ENCODE data around the gene FOXP1. TPM values are rescaled to one million over a fixed set of nuclear protein-coding genes. Genes with fewer than 3 reads are reported as not detected.

Gene FOXP1
- total RNA-seq, 1 experiment from 2014 or later: 35.9 TPM

GRCh38 chr3:71564361-71564760 lies 19.2 kb downstream of the FOXP1 start:
- no peak for DNase-seq (ENCODE audit: low read depth)

- DNase-seq (ENCODE audit: low read depth): no peak
Measured at GRCh38 chr3:71563827-71564226, 19.7 kb downstream of the FOXP1 start.

DNA sequence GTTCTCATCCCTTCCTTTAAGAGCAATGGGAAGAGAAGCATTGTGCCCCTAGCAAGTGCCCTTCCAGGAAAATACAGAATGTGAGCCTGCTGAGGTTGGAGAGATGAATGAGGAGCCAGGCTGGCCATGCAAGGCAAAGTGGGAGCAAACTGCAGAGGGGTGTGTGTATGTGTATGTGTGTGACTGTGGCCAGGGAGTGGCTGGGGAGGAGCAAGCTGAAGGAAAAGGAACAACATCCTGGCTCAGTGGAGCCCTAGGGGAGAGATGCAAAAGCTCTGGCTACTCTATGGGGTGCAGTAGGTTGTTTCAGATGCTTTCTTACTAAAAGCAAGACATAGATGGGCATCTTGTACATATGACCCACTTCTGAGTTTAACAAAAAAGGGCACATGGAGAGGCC lies 20.6 kb downstream of the FOXP1 start:
- no peak for DNase-seq (ENCODE audit: low read depth)

DNA sequence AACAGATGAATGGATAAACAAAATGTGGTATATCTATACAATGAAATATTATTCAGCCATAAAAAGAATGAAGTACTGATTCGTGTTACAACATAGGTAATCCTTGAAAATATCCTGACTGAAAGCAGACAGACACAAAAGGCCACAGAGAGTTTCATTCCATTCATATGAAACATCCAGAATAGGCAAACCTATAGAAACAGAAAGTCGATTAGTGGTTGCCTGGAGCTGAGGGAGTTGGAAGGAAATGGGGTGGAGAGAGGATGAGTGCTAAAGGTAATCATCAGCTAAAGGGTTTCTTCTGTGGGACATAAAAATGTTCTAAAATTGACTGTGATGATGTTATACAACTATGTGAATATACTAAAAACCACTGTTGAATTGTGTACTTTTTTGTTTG lies 22.9 kb downstream of the FOXP1 start:
- peak; percentile 31 for DNase-seq (ENCODE audit: low read depth)

DNA sequence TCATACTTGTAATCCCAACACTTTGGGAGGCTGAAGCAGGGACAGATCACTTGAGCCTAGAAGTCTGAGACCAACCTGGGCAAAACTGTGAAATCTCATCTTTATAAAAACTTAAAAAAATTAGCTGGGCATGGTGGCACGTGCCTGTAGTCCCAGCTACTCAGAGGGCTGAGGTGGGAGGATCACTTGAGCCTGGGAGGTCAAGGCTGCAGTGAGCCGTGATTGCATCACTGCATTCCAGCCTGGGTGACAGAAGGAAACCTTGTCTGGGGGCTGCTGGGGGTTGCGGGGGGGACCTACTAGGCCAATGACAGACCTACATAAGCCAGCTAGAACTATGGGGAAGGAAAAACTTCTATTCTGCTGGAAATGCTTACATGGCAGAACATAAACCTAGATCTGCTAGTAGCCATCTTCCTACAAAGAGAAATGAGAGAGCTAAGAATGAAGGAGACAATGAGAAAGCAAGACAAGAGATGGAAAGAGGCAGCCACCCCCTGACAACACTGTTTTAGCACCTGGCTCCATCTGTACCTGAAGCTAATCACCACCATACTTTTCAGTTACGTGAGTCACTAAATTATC lies 23.9 kb downstream of the FOXP1 start:
- DNase-seq (ENCODE audit: low read depth): no peak

DNA sequence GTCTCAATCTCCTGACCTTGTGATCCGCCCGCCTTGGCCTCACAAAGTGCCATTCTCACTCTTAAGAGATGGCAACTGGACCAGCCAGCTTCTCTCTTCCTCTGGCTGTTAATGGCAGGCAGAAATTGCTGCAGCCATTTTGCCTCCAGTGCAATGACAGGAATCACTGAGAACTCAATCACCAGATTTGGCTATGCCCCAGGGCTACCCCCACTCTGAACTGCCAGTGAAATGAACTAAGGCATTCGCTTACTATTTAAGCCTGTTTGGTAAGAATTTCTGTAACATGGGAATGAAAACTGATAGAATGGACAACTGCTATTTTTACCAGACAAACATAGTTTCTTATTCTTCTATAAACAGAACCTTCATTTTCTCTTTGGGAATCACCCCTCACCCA lies 24.5 kb downstream of the FOXP1 start:
- no peak for DNase-seq (ENCODE audit: low read depth)

GRCh38 chr3:71554649-71555048 lies 28.9 kb downstream of the FOXP1 start:
- DNase-seq (ENCODE audit: low read depth): no peak

GRCh38 chr3:71551311-71551919 lies 32.1 kb downstream of the FOXP1 start:
- DNase-seq (ENCODE audit: low read depth): peak; percentile 48

DNA sequence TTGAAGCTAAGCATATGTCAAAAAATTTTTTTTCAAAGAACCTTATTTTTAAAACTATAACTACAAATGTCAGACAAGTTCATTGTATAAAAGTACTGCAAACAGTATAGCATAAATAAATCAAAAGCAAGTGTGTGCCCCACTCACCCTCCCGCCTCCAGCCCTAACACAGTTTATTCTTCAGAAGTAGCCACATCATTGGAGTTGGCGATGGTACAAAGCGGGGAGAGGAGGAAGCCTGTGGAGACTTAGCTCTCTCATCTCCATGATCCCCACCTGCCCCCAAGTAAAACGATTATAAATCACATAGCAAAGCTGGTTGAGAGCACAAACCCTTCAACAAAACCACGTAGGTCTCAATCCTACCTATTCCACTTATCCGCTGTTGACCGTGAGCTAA lies 33.6 kb downstream of the FOXP1 start:
- DNase-seq (ENCODE audit: low read depth): no peak

- no peak for DNase-seq (ENCODE audit: low read depth)
Measured at GRCh38 chr3:71548705-71549384, 34.7 kb downstream of the FOXP1 start.

GRCh38 chr3:71547249-71548198 lies 36.0 kb downstream of the FOXP1 start:
- no peak for DNase-seq (ENCODE audit: low read depth)

DNA sequence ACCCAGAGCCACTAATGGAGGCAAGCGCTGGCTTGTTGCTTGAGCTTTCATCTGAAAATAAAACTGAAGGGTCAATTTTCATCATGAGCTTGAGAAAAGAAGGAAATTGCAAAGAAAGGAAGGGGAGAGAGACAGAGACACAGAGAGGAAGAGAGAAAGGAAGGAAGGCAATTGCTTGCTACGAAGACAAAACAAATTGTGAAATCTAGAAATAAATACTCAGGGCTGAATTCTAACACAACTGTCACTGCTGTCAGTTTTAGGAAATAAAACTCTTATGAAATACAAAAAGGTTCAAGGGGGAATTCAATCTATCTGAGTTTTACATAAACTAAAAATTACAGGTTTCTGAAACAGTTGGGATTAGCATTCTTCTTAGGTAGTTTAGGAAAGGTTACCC lies 36.7 kb downstream of the FOXP1 start:
- no peak for DNase-seq (ENCODE audit: low read depth)

GRCh38 chr3:71545330-71545729 lies 38.2 kb downstream of the FOXP1 start:
- DNase-seq (ENCODE audit: low read depth): no peak

- DNase-seq (ENCODE audit: low read depth): no peak
Measured at GRCh38 chr3:71543371-71544016, 40.0 kb downstream of the FOXP1 start.

DNA sequence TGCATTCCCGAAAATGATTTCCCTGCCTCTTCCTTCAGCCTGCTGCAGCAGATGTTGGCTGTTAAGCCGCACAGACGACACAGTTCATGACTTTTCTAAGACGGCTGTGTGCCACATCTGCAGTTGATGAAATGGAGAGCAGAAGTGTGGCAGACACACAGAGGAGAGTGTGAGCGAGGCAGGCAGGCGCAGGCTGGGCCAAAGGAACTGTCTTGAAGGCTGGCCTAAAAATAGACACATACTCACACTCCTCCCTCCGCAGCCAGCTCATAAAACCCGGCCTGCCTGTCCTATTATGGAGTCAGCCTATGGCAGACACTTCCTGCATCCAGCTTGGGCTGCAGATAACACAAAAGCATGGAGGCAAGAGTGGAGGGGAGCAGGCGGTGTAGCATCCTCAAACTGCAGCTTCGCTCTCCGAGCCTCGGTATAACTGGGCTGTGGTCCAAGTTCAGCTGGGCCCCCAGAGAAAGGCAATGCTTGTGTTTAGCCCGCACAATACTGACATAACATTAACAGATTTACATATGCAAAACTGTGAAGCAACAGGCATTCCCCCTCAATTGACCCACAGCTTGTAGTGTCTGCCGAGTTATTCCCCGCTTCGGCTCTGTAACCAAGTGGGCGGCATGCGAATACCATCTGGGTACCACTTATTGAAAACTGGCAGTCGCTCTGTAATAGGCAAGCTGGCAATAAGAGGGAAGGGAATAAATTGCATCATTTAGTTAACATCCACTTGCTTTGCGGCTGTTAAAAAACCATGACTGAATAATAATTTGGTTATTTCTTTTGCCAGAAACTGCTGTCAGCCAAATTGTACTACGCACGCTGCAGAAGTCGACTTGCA lies 40.8 kb downstream of the FOXP1 start:
- DNase-seq (ENCODE audit: low read depth): peak; percentile 97

- DNase-seq (ENCODE audit: low read depth): peak; percentile 37
Measured at GRCh38 chr3:71541313-71541712, 42.2 kb downstream of the FOXP1 start.

GRCh38 chr3:71537211-71537611 lies 46.3 kb downstream of the FOXP1 start:
- peak; percentile 98 for DNase-seq (ENCODE audit: low read depth)

- DNase-seq (ENCODE audit: low read depth): peak; percentile 84
Measured at GRCh38 chr3:71536376-71536965, 47.1 kb downstream of the FOXP1 start.

GRCh38 chr3:71533588-71533987 lies 49.9 kb downstream of the FOXP1 start:
- no peak for DNase-seq (ENCODE audit: low read depth)

- peak; percentile 16 for DNase-seq (ENCODE audit: low read depth)
Measured at GRCh38 chr3:71532639-71533395, 50.7 kb downstream of the FOXP1 start.
